Measurements from ENCODE around the gene GSTM2.

Gene GSTM2

GRCh38 chr1:109621379-109622136 lies 46.3 kb upstream of the GSTM2 start:
- peak overlapping the region; percentile 94 for H3K4me3 ChIP-seq (ENCODE audit: low read depth, low read length)
- no peak overlapping the region for H3K27ac ChIP-seq
- TF ChIP-seq, protein P1, sequence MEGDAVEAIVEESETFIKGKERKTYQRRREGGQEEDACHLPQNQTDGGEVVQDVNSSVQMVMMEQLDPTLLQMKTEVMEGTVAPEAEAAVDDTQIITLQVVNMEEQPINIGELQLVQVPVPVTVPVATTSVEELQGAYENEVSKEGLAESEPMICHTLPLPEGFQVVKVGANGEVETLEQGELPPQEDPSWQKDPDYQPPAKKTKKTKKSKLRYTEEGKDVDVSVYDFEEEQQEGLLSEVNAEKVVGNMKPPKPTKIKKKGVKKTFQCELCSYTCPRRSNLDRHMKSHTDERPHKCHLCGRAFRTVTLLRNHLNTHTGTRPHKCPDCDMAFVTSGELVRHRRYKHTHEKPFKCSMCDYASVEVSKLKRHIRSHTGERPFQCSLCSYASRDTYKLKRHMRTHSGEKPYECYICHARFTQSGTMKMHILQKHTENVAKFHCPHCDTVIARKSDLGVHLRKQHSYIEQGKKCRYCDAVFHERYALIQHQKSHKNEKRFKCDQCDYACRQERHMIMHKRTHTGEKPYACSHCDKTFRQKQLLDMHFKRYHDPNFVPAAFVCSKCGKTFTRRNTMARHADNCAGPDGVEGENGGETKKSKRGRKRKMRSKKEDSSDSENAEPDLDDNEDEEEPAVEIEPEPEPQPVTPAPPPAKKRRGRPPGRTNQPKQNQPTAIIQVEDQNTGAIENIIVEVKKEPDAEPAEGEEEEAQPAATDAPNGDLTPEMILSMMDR (IDR thresholded peaks at IDR 0.05; ENCODE audit: low read depth, low read length), result no peak
- H3K27me3 ChIP-seq (ENCODE audit: insufficient read depth, low read depth, severe bottlenecking), result no peaks in the 10 kb centered on the region
- DNase-seq, result no peak
- H3K36me3 ChIP-seq, result peaks cover 27% of the 10 kb centered on the region
- no peaks in the 10 kb centered on the region for H3K9me3 ChIP-seq (ENCODE audit: severe bottlenecking)

DNA sequence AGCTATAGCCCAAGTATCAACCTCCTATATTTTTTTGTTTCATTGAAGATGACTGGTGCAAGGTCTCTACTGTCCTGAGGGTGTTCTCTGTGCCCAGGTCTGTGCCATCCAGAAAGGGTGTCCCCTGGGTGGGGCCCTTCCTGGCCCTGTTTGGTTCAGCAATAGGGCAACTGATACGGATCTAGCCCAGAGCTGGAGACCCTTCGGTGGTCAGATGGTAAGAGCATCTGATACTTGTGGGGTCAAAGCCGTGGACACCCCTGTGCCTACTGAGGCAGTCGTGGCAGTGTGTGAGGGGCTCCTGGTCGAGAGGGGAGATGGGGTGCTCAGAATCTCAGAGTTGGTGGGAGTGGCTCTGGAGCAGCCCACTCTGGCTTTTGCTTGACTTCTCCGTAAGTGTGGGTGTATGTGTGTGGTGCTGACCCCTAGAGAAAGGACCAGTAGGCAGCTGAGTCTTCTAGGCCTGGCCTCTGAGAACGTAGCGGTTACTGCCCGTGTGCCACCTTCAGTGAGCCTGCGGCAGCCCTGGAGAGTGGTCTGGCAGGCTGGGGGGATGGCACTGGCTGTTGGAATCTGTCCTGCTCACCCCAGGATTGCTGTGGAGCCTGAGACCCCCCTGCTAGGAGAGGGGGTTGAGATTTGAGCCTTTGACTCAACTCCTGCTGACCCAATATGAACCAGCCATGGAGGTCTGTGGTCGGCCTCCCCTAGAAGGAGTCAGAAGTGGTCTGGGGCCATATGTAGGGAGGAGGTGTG lies 45.5 kb upstream of the GSTM2 start:
- Histone ChIP-seq H3K36me3 (peaks cover 34% of the 10 kb centered on the region), H3K4me3 (ENCODE audit: low read depth, low read length) (no peak overlapping the region), H3K27me3 (ENCODE audit: insufficient read depth, low read depth, severe bottlenecking) (no peaks in the 10 kb centered on the region), H3K9me3 (ENCODE audit: severe bottlenecking) (no peaks in the 10 kb centered on the region), H3K27ac (no peak overlapping the region)
- TF ChIP-seq, protein P1 (IDR thresholded peaks at IDR 0.05; ENCODE audit: low read depth, low read length), result no peak
- no peak for DNase-seq

DNA sequence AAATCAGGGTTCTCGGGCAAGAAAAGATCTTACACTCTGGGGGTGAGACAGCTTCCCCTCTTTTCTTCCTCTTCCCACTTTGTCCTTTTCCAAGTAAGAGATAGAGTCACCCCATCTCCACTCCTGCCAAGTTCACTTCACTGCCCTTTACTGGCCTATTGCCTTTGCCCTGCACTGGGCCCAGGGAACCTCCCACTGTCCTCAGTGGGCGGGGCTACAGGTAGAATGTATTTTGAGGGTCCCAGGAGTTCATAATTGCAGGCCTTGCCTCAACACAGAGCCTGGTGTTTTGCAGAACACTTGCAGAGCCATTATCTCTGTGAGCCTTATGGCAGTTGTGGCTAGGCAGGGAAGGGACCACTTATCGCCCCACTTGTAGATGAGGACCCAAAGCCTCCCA lies 45.0 kb upstream of the GSTM2 start:
- H3K4me3 ChIP-seq (ENCODE audit: low read depth, low read length), result no peak overlapping the region
- no peak for DNase-seq

DNA sequence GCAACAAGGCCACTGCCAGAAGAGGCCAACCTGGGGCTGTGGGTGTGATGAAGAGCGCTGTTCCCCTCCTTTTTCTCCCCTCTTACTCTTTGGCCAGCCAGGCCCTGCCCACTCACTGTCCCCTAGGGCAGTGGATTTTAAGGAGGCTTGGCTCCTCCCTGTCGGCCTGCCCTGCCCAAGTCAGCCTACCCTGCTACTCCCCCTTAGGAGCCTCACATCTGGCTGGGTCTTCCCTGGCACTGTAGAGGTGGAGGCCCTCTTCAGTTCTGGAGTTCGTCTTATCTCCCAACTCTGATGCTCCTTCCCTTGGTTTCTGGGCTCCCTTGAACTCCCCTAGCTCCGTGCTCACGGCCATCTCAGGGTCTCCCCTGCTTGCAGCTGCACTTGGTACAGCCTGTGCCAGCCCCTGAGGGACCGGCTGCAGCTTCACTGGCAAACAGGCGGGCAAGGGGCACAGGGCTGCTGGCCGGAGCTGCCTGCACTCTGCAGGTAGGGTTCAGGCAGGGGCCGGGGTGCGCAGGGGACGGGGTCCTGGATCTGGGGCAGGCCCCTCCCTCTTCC lies 44.2 kb upstream of the GSTM2 start:
- TF ChIP-seq, protein P1 (IDR thresholded peaks at IDR 0.05; ENCODE audit: low read depth, low read length), result no peak
- no peak for DNase-seq
- H3K9me3 ChIP-seq (ENCODE audit: severe bottlenecking), result no peaks in the 10 kb centered on the region
- peaks cover 48% of the 10 kb centered on the region for H3K36me3 ChIP-seq
- peak overlapping the region; percentile 65 for H3K27ac ChIP-seq
- H3K4me3 ChIP-seq (ENCODE audit: low read depth, low read length), result no peak overlapping the region
- no peaks in the 10 kb centered on the region for H3K27me3 ChIP-seq (ENCODE audit: insufficient read depth, low read depth, severe bottlenecking)

More for the DNA sequence above, 45.0 kb upstream of the GSTM2 start:
- TF ChIP-seq, protein P1 (IDR thresholded peaks at IDR 0.05; ENCODE audit: low read depth, low read length), result no peak
- no peak overlapping the region for H3K27ac ChIP-seq
- H3K9me3 ChIP-seq (ENCODE audit: severe bottlenecking), result no peaks in the 10 kb centered on the region
- H3K27me3 ChIP-seq (ENCODE audit: insufficient read depth, low read depth, severe bottlenecking), result no peaks in the 10 kb centered on the region
- peaks cover 40% of the 10 kb centered on the region for H3K36me3 ChIP-seq

DNA sequence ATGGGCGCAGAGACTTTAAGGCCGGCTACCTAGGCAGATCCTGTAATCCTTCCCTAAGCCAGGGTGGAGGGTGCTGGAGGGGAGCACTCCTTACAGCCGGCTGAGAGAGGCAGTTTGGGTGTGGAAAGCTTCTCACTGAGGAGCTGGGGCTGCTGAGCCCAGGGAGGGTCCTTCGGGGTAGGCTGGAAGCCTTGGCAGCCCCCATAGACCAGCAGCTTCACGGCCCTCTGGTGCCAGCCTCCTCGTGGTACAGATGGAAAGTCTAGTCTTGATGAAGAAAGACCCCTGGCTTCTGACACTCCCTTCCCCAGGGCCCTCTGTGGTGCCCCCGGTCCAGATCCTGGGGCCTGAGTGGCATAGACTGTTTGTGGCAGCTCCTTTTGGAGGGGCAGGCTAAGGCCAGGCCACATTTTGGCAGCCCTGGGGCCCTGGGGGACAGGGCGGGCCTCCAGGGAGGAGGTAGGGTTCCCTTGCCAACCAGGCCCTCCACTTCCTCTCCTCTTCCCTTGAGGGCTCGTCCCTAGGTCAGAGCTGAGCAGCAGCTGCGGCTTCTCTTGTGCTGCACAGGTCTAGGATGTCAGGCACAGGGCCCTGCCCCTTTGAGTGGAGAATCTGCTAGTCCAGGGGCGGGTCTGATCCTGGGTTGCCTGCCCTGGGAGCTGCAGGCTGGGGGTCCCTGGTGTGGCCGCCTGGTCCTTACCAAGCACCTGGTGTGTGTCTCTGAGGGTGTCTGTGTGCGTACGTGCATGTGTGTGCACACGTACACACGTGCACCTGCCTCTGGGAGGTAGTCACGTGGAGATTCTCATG lies 43.5 kb upstream of the GSTM2 start:
- peaks cover 55% of the 10 kb centered on the region for H3K36me3 ChIP-seq
- DNase-seq, result peak; percentile 60
- H3K4me3 ChIP-seq (ENCODE audit: low read depth, low read length), result no peak overlapping the region
- H3K27ac ChIP-seq, result peak overlapping the region; percentile 65
- H3K9me3 ChIP-seq (ENCODE audit: severe bottlenecking), result no peaks in the 10 kb centered on the region
- H3K27me3 ChIP-seq (ENCODE audit: insufficient read depth, low read depth, severe bottlenecking), result no peaks in the 10 kb centered on the region
- TF ChIP-seq, protein P1 (IDR thresholded peaks at IDR 0.05; ENCODE audit: low read depth, low read length), result no peak
